K562 (cell line): ENCODE measurements around the gene ZC3H10. TPM values are rescaled to one million over a fixed set of nuclear protein-coding genes. Genes with fewer than 3 reads are reported as not detected.
A peak's percentile ranks its signal among the peaks of the same experiment; 100 is the strongest.

Source experiments
- ATAC-seq: fragments of 200-7000 bp; cut with Tn5 transposase; 3 replicates; pipeline ENCODE4 v1.9.1; 2020; ENCODE audit warnings: moderate library complexity
- BruUV-seq: library from RNA; stranded (reverse); fragments of 400-500 nt; replicated peaks from 2 replicates; lab custom pipeline; 2021; lab: Mats Ljungman, UMichigan
- CTCF ChIA-PET: fragments of 300-600 bp; formaldehyde crosslinking; extraction: SDS; loops from one replicate; lab custom pipeline; 2021; ENCODE audit warnings: low intra/inter-chr PET ratio; lab: Yijun Ruan, JAX
- POLR2A ChIA-PET: fragments of 300-600, 350-650 bp; sonication (Branson Sonifier 250); formaldehyde crosslinking; extraction: SDS; loops from one replicate; lab custom pipeline; 2021; ENCODE audit warnings: antibody characterized with exemption, inconsistent platforms; lab: Yijun Ruan, JAX
- DNase-seq, 4 experiments: peaks; one replicate each; pipeline versions ENCODE4 v3.0.0 to v3.0.0-alpha.2; 2011 to 2018; ENCODE audit warnings: low spot score in 3 of 4, mixed read lengths in 3 of 4; ENCODE audit errors: extremely low read depth in 1 of 4
- FAIRE-seq: peaks from 2 replicates; lab custom pipeline; 2011; peaks lifted over from hg19 to GRCh38; lab: Jason Lieb, UNC
- H2AFZ ChIP-seq: 2 replicates; pipeline ENCODE4 v1.6.0; 2011; ENCODE audit warnings: low read depth, low read length, control low read depth, inconsistent platforms
- H3K27ac ChIP-seq: fragments of 200-600 bp; 3 replicates; pipeline ENCODE4 v1.8.0; 2011; ENCODE audit warnings: low read depth, mild to moderate bottlenecking, control low read depth, inconsistent platforms, low read length, moderate library complexity, mixed read lengths; ENCODE audit errors: extremely low read depth
- H3K27me3 ChIP-seq, 2 experiments: fragments of 300-600 bp in 1 of 2; 2 replicates in 1 of 2; 3 replicates in 1 of 2; pipeline versions ENCODE4 v1.6.0 to v1.8.0; 2011; ENCODE audit warnings: inconsistent platforms in 2 of 2, low read length in 2 of 2, mild to moderate bottlenecking in 1 of 2, mixed read lengths in 1 of 2, moderate library complexity in 1 of 2; ENCODE audit not compliant: control insufficient read depth in 2 of 2, insufficient read depth in 2 of 2
- H3K36me3 ChIP-seq: fragments of 300-600 bp; 3 replicates; pipeline ENCODE4 v1.8.0; 2011; ENCODE audit warnings: mild to moderate bottlenecking, low read length, inconsistent platforms; ENCODE audit not compliant: control insufficient read depth, insufficient read depth
- H3K4me1 ChIP-seq, 2 experiments: fragments of 200-600 bp in 1 of 2; replicated peaks in 1 of 2; 2 replicates in 1 of 2; 3 replicates in 1 of 2; pipeline versions ENCODE4 v1.5.1 to v1.8.0; 2011; ENCODE audit warnings: inconsistent platforms in 2 of 2, low read length in 2 of 2, mild to moderate bottlenecking in 1 of 2, mixed read lengths in 1 of 2, moderate library complexity in 1 of 2; ENCODE audit not compliant: control insufficient read depth in 2 of 2, insufficient read depth in 2 of 2
- H3K4me2 ChIP-seq: 2 replicates; pipeline ENCODE4 v1.6.1; 2011; ENCODE audit warnings: low read length, control low read depth, inconsistent platforms, mixed read lengths; ENCODE audit not compliant: insufficient read depth
- H3K4me3 ChIP-seq: fragments of 200-600 bp; sonication (generic), shearing (Covaris generic); 2 replicates; pipeline ENCODE4 v1.5.1; 2016; ENCODE audit warnings: control low read depth, inconsistent platforms
- H3K79me2 ChIP-seq: fragments of 200-600 bp; 3 replicates; pipeline ENCODE4 v1.8.0; 2011; ENCODE audit warnings: low read length, inconsistent platforms; ENCODE audit not compliant: control insufficient read depth, insufficient read depth
- H3K9ac ChIP-seq, 2 experiments: 2 replicates each; pipeline versions ENCODE4 v1.6.0 to v1.6.1; 2011; ENCODE audit warnings: low read depth in 2 of 2, low read length in 2 of 2, control low read depth in 1 of 2, inconsistent platforms in 1 of 2, mild to moderate bottlenecking in 1 of 2, mixed read lengths in 1 of 2; ENCODE audit not compliant: insufficient read depth in 1 of 2
- H3K9me1 ChIP-seq: one replicate; pipeline ENCODE4 v1.6.0; 2011; ENCODE audit warnings: inconsistent platforms, mild to moderate bottlenecking, low read length, moderate library complexity; ENCODE audit not compliant: control insufficient read depth, insufficient read depth
- H3K9me3 ChIP-seq: replicated peaks from 2 replicates; pipeline ENCODE4 v1.5.1; 2011; ENCODE audit warnings: low read depth, low read length, inconsistent platforms; ENCODE audit not compliant: control insufficient read depth, insufficient read depth
- H4K20me1 ChIP-seq: replicated peaks from 2 replicates; pipeline ENCODE4 v1.6.1; 2011; ENCODE audit warnings: low read length, inconsistent platforms, mixed read lengths; ENCODE audit not compliant: control insufficient read depth, insufficient read depth
- BRCA1 ChIP-seq, 2 experiments: fragments of 450-650 bp in 1 of 2; sonication (generic) in 1 of 2; formaldehyde crosslinking in 1 of 2; IDR thresholded peaks; 2 replicates each; pipeline versions ENCODE4 v1.5.0 to v1.6.1; 2017 to 2020; ENCODE audit warnings: mild to moderate bottlenecking in 1 of 2, missing genetic modification reagents in 1 of 2
- CCAR2 ChIP-seq: fragments of 200-400 bp; formaldehyde crosslinking; IDR thresholded peaks from 2 replicates; pipeline ENCODE4 v1.6.1; 2017; ENCODE audit warnings: mild to moderate bottlenecking, low read depth, low read length
- ELF2 ChIP-seq: fragments of 250-450 bp; sonication (Bioruptor Pico); IDR thresholded peaks from 2 replicates; pipeline ENCODE4 v1.5.0; 2021; ENCODE audit warnings: mild to moderate bottlenecking
- NCOR1 ChIP-seq: fragments of 450-650 bp; IDR thresholded peaks from 2 replicates; pipeline ENCODE4 v1.6.1; 2016; ENCODE audit warnings: mild to moderate bottlenecking, moderate library complexity
- NFATC3 ChIP-seq: fragments of 450-650 bp; IDR thresholded peaks from 2 replicates; pipeline ENCODE4 v1.6.1; 2017; ENCODE audit warnings: mild to moderate bottlenecking
- POLR2A ChIP-seq: fragments of 450-650 bp; conservative IDR thresholded peaks from 2 replicates; pipeline ENCODE4 v1.6.1; 2016
- POLR2G ChIP-seq: fragments of 200-400 bp; formaldehyde crosslinking; IDR thresholded peaks from 2 replicates; pipeline ENCODE4 v1.6.1; 2017; ENCODE audit warnings: low read depth, mild to moderate bottlenecking, antibody characterized with exemption, low read length, moderate library complexity
- PTTG1 ChIP-seq: fragments of 450-650 bp; IDR thresholded peaks from 2 replicates; pipeline ENCODE4 v1.6.1; 2016; ENCODE audit warnings: low read depth, mild to moderate bottlenecking, missing genetic modification characterization, missing compliant biosample characterization
- PURB ChIP-seq: sonication (generic); formaldehyde crosslinking; IDR thresholded peaks from 2 replicates; pipeline ENCODE4 v1.9.0; 2021; ENCODE audit warnings: low read depth, mild to moderate bottlenecking, missing genetic modification reagents
- RBFOX2 ChIP-seq: fragments of 200-400 bp; formaldehyde crosslinking; IDR thresholded peaks from 2 replicates; pipeline ENCODE4 v1.6.1; 2017; ENCODE audit warnings: low read depth, mild to moderate bottlenecking, low read length, moderate library complexity
- SIRT6 ChIP-seq: IDR thresholded peaks from one replicate; pipeline ENCODE4 v1.6.1; 2012; ENCODE audit warnings: low read depth, mild to moderate bottlenecking, control low read depth, inconsistent platforms, low read length, moderate library complexity
- SP1 ChIP-seq: sonication (generic); formaldehyde crosslinking; IDR thresholded peaks from 2 replicates; pipeline ENCODE4 v1.8.1; 2022; ENCODE audit warnings: mild to moderate bottlenecking, missing genetic modification reagents
- SUPT5H ChIP-seq: fragments of 450-650 bp; IDR thresholded peaks from 2 replicates; pipeline ENCODE4 v1.6.1; 2016
- TBL1XR1 ChIP-seq, 2 experiments: IDR thresholded peaks; 2 replicates each; pipeline ENCODE4 v1.6.1; 2012; ENCODE audit warnings: improper control_type of control experiment in 2 of 2, low read length in 2 of 2, mild to moderate bottlenecking in 1 of 2
- WGBS: fragments of 100-300 bp; shearing (Covaris generic); methylation state at CpG from one replicate; pipeline ENCODE4 v1.1.6; 2016; ENCODE audit warnings: low coverage, mixed read lengths; ENCODE audit not compliant: insufficient coverage; ENCODE audit errors: missing lambda C conversion rate; 5-methylcytosine and 5-hydroxymethylcytosine counted together
- in situ Hi-C: fragments of 300-500 bp; cut with MboI; formaldehyde crosslinking; loops from 4 replicates; pipeline ENCODE4 v1.15.0; 2018; ENCODE audit warnings: inconsistent platforms, mixed read lengths
- intact Hi-C: fragments of 100-400 bp; cut with micrococcal nuclease; formaldehyde crosslinking; loops from 2 replicates; pipeline ENCODE4 v1.14.2; 2022
- polyA plus RNA-seq, 8 experiments: library from polyadenylated mRNA; depleted of rRNA in 4 of 8; stranded (reverse) in 5 of 8; unstranded in 3 of 8; fragments of >200 nt; fragmentation: Nextera tagmentation in 2 of 8; fragmentation: Illumina TruSeq in 1 of 8; extraction: Ambion mirVana in 2 of 8; extraction: Trizol in 1 of 8; gene quantifications; 2 replicates each; pipeline versions ENCODE4 v1.2.1 to v1.2.3, GENCODE V29; 2011 to 2014; ENCODE audit warnings: inconsistent platforms in 1 of 8, missing spikeins in 1 of 8
- total RNA-seq, 7 experiments: library from RNA; depleted of rRNA in 6 of 7; stranded (reverse); fragments of >200 nt in 6 of 7; fragmentation: Illumina TruSeq in 2 of 7; extraction: Trizol in 2 of 7; gene quantifications; 2 replicates each; pipeline versions ENCODE4 v1.2.1 to v1.2.3, GENCODE V29; 2011 to 2021; ENCODE audit warnings: low replicate concordance in 1 of 7
- TF ChIP-seq, protein P1 (sequence below): sonication (generic); formaldehyde crosslinking; IDR thresholded peaks from 2 replicates; pipeline ENCODE4 v1.8.0; 2022; ENCODE audit warnings: missing genetic modification reagents, mild to moderate bottlenecking, moderate library complexity, borderline replicate concordance
- TF ChIP-seq, protein P2 (sequence below): sonication (generic); formaldehyde crosslinking; IDR thresholded peaks from 2 replicates; pipeline ENCODE4 v1.8.1; 2023; ENCODE audit warnings: missing genetic modification reagents, mild to moderate bottlenecking, borderline replicate concordance

The ZC3H10 gene
- total and polyA plus RNA-seq, 9 of the 15 experiments (the other 6 are each of a cell fraction or from before 2014, with no cell fraction given), result 0.31 to 4.1 (median 1.6) TPM

DNA sequence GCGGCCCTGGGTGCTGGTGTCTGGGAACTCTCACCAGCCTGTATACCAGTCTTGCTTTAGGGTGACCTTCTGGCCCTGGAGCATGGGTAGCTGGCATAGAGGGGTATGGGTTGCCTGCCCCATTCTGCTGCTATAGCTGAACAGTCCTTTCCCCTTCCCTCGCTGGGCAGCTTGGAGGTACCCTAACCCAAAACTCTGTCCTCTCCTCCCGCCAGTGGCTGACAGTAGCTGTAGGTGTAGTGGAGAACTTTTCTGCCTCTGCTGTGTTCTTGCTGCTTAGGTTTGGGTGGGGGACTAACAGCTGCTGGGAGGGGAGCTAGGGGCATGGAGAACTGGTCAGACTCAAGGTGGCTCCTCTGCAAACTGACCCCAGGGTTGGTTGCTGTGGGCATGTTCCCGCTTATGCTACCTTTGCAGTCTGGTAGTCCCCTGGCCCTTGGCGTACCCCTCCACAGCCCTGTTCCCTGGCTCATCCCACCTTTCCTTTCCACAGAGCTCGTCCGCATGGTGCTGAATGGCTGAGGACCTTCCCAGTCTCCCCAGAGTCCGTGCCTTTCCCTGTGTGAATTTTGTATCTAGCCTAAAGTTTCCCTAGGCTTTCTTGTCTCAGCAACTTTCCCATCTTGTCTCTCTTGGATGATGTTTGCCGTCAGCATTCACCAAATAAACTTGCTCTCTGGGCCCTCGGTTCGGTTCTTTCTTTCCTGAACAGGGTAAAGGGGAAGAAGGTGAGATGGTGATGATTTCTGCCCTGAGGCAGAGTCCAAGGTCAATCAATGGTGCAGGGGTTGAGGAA is 43.0 kb downstream of the ZC3H10 start:
- WGBS, result 93% methylated on average over 11 of the region's 11 CpGs
- Histone ChIP-seq H3K79me2 (peaks cover 40% of the 10 kb centered on the region), H3K27ac (peak overlapping the region; percentile 39; the same call in 1 of the 3 replicates), H3K4me2 (peak overlapping the region; percentile 80; the same call in 1 of the 2 replicates), H3K9me3 (no peaks in the 10 kb centered on the region), H3K4me3 (no peak overlapping the region), H3K36me3 (peaks cover 71% of the 10 kb centered on the region), H3K4me1 (peaks cover 17 to 28% of the 10 kb centered on the region in 2 experiments; a peak in 4 of 5 replicates), H3K9me1 (peaks cover 3% of the 10 kb centered on the region), H4K20me1 (peaks cover 34% of the 10 kb centered on the region; the same call in 1 of the 2 replicates), H3K9ac (peak overlapping the region; percentile 72 to 98; a peak in 2 of 4 replicates), H3K27me3 (no peaks in the 10 kb centered on the region), H2AFZ (no peak overlapping the region)
- ChIA-PET POLR2A (interaction anchor here (0.5 to 8.9 kb wide), 20 partner anchors 8 to 461 kb away, joined by 3 to 124 read pairs (median 6); partner anchors contain the start of genes CNPY2, ESYT1, MYL6B and PA2G4), CTCF (no interaction called here)
- in situ Hi-C loops (no loop called here), intact Hi-C loops (no loop called here)
- ATAC-seq (no peak), FAIRE-seq (no peak), DNase-seq (no peak)
- BruUV-seq, result no TSS peak
- TF ChIP-seq NFATC3 (0 out of 2 replicates have a peak, but pooled peaks have one; percentile 17), PURB (no peak), SIRT6 (peak; percentile 12), ELF2 (peak; percentile 26; the same call in 1 of the 2 replicates), SP1 (peak; percentile 37; the same call in 1 of the 2 replicates), PTTG1 (tag) (no peak), TBL1XR1 (IDR thresholded peaks at IDR 0.05; ENCODE audit: low read length in 2 of 2) (no peak), BRCA1 (IDR thresholded peaks at IDR 0.05) (no peak), BRCA1 (CRISPR knock-in tag; IDR thresholded peaks at IDR 0.05) (0 out of 2 replicates have a peak, but pooled peaks have one; percentile 24), SUPT5H (peak; percentile 60; the same call in 1 of the 2 replicates), POLR2G (peak; percentile 53; the same call in 1 of the 2 replicates), CCAR2 (no peak), NCOR1 (peak; percentile 15; the same call in 1 of the 2 replicates), POLR2A (peak; percentile 57), RBFOX2 (peak; percentile 74)
- TF ChIP-seq, protein P1, sequence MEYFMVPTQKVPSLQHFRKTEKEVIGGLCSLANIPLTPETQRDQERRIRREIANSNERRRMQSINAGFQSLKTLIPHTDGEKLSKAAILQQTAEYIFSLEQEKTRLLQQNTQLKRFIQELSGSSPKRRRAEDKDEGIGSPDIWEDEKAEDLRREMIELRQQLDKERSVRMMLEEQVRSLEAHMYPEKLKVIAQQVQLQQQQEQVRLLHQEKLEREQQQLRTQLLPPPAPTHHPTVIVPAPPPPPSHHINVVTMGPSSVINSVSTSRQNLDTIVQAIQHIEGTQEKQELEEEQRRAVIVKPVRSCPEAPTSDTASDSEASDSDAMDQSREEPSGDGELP (CRISPR knock-in tag), result 0 out of 2 replicates have a peak, but pooled peaks have one; percentile 18
- TF ChIP-seq, protein P2, sequence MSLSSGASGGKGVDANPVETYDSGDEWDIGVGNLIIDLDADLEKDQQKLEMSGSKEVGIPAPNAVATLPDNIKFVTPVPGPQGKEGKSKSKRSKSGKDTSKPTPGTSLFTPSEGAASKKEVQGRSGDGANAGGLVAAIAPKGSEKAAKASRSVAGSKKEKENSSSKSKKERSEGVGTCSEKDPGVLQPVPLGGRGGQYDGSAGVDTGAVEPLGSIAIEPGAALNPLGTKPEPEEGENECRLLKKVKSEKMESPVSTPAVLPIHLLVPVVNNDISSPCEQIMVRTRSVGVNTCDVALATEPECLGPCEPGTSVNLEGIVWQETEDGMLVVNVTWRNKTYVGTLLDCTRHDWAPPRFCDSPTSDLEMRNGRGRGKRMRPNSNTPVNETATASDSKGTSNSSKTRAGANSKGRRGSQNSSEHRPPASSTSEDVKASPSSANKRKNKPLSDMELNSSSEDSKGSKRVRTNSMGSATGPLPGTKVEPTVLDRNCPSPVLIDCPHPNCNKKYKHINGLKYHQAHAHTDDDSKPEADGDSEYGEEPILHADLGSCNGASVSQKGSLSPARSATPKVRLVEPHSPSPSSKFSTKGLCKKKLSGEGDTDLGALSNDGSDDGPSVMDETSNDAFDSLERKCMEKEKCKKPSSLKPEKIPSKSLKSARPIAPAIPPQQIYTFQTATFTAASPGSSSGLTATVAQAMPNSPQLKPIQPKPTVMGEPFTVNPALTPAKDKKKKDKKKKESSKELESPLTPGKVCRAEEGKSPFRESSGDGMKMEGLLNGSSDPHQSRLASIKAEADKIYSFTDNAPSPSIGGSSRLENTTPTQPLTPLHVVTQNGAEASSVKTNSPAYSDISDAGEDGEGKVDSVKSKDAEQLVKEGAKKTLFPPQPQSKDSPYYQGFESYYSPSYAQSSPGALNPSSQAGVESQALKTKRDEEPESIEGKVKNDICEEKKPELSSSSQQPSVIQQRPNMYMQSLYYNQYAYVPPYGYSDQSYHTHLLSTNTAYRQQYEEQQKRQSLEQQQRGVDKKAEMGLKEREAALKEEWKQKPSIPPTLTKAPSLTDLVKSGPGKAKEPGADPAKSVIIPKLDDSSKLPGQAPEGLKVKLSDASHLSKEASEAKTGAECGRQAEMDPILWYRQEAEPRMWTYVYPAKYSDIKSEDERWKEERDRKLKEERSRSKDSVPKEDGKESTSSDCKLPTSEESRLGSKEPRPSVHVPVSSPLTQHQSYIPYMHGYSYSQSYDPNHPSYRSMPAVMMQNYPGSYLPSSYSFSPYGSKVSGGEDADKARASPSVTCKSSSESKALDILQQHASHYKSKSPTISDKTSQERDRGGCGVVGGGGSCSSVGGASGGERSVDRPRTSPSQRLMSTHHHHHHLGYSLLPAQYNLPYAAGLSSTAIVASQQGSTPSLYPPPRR (CRISPR knock-in tag), result 0 out of 2 replicates have a peak, but pooled peaks have one; percentile 30
